Endothelial cell of umbilical vein (primary cell): ENCODE data around the gene ZNF669. TPM values are rescaled to one million over a fixed set of nuclear protein-coding genes. Genes with fewer than 3 reads are reported as not detected.
A peak's percentile ranks its signal among the peaks of the same experiment; 100 is the strongest.

ENCODE experiments used
- BruUV-seq: library from RNA; stranded (reverse); fragments of 400-500 nt; replicated peaks from 2 replicates; lab custom pipeline; 2021; lab: Mats Ljungman, UMichigan
- CTCF ChIA-PET: fragments of 300-600, 350-600 bp; sonication (Branson Sonifier 250); formaldehyde crosslinking; loops from one replicate; lab custom pipeline; 2021; ENCODE audit warnings: antibody characterized with exemption, inconsistent platforms; lab: Charles Lee
- POLR2A ChIA-PET: fragments of 300-600, 350-600 bp; sonication (Branson Sonifier 250); formaldehyde crosslinking; loops from one replicate; lab custom pipeline; 2021; ENCODE audit warnings: antibody characterized with exemption, inconsistent platforms; lab: Charles Lee
- DNase-seq: peaks from one replicate; pipeline ENCODE4 v3.0.0-alpha.2; 2011; ENCODE audit warnings: low read depth, low spot score
- FAIRE-seq: peaks from 2 replicates; lab custom pipeline; 2011; peaks lifted over from hg19 to GRCh38; lab: Jason Lieb, UNC
- H2AFZ ChIP-seq: 2 replicates; pipeline ENCODE4 v1.6.0; 2012; ENCODE audit warnings: low read depth, low read length, control low read depth, inconsistent platforms
- H3K27ac ChIP-seq: 2 replicates; pipeline ENCODE4 v1.5.1; 2011; ENCODE audit warnings: low read depth, mild to moderate bottlenecking, control low read depth, low read length, moderate library complexity; ENCODE audit not compliant: insufficient read depth
- H3K27me3 ChIP-seq, 2 experiments: 2 replicates each; pipeline versions ENCODE4 v1.6.0 to v1.6.1; 2011; ENCODE audit warnings: low read length in 2 of 2, mixed read lengths in 1 of 2; ENCODE audit not compliant: control insufficient read depth in 2 of 2, insufficient read depth in 2 of 2
- H3K36me3 ChIP-seq, 2 experiments: 2 replicates in 1 of 2; 3 replicates in 1 of 2; pipeline ENCODE4 v1.5.1; 2011; ENCODE audit warnings: low read length in 2 of 2, mild to moderate bottlenecking in 1 of 2, moderate library complexity in 1 of 2; ENCODE audit not compliant: control insufficient read depth in 2 of 2, insufficient read depth in 2 of 2; ENCODE audit errors: extremely low read depth in 1 of 2
- H3K4me1 ChIP-seq: 3 replicates; pipeline ENCODE4 v1.5.1; 2011; ENCODE audit warnings: mild to moderate bottlenecking, low read length; ENCODE audit not compliant: control insufficient read depth, insufficient read depth; ENCODE audit errors: extremely low read depth
- H3K4me2 ChIP-seq: 2 replicates; pipeline ENCODE4 v1.6.1; 2011; ENCODE audit warnings: low read length, control low read depth, mixed read lengths; ENCODE audit not compliant: insufficient read depth
- H3K4me3 ChIP-seq, 3 experiments: fragments of 200-600 bp in 1 of 3; sonication (generic), shearing (Covaris generic) in 1 of 3; replicated peaks in 1 of 3; 2 replicates each; pipeline ENCODE4 v1.5.1; 2011 to 2016; ENCODE audit warnings: control low read depth in 3 of 3, low read length in 3 of 3, mild to moderate bottlenecking in 2 of 3, inconsistent platforms in 1 of 3, low read depth in 1 of 3, moderate library complexity in 1 of 3; ENCODE audit not compliant: insufficient read depth in 1 of 3
- H3K79me2 ChIP-seq: 2 replicates; pipeline ENCODE4 v1.6.0; 2012; ENCODE audit warnings: low read length, inconsistent platforms; ENCODE audit not compliant: control insufficient read depth, insufficient read depth
- H3K9ac ChIP-seq: replicated peaks from 2 replicates; pipeline ENCODE3; 2011; ENCODE audit warnings: low read length, control low read depth; ENCODE audit not compliant: insufficient read depth; ENCODE audit errors: extremely low read depth
- H3K9me1 ChIP-seq: replicated peaks from 3 replicates; pipeline ENCODE4 v1.6.0; 2011; ENCODE audit warnings: mild to moderate bottlenecking, low read length; ENCODE audit not compliant: control insufficient read depth, insufficient read depth; ENCODE audit errors: extremely low read depth
- H3K9me3 ChIP-seq: replicated peaks from 2 replicates; pipeline ENCODE4 v1.5.1; 2012; ENCODE audit warnings: low read length, inconsistent platforms; ENCODE audit not compliant: control insufficient read depth, insufficient read depth
- H4K20me1 ChIP-seq: replicated peaks from 2 replicates; pipeline ENCODE3; 2011; ENCODE audit warnings: mild to moderate bottlenecking, low read length; ENCODE audit not compliant: control insufficient read depth, insufficient read depth; ENCODE audit errors: extremely low read depth
- FOS ChIP-seq: IDR thresholded peaks from 2 replicates; pipeline ENCODE4 v1.6.1; 2011; ENCODE audit warnings: mild to moderate bottlenecking, low read length, moderate library complexity, borderline replicate concordance; ENCODE audit not compliant: insufficient read depth
- GATA2 ChIP-seq: IDR thresholded peaks from 2 replicates; pipeline ENCODE4 v1.7.0; 2011; ENCODE audit warnings: low read depth, mild to moderate bottlenecking, moderate library complexity, mixed read lengths, low read length; ENCODE audit not compliant: insufficient read length, insufficient read depth
- JUN ChIP-seq: IDR thresholded peaks from 2 replicates; pipeline ENCODE4 v1.6.1; 2011; ENCODE audit warnings: borderline replicate concordance, low read depth; ENCODE audit not compliant: insufficient read length, insufficient read depth
- POLR2A ChIP-seq: IDR thresholded peaks from 2 replicates; pipeline ENCODE4 v1.6.1; 2012; ENCODE audit warnings: low read depth, mild to moderate bottlenecking, control low read depth, low read length
- dilution Hi-C: fragments of 300-500 bp; cut with MboI; formaldehyde crosslinking; loops from one replicate; pipeline ENCODE4 v1.15.0; 2019; ENCODE audit warnings: low sequenced_read_pairs; ENCODE audit not compliant: extremely low pct_ligation_motif_present
- intact Hi-C: fragments of 100-400 bp; cut with micrococcal nuclease; formaldehyde crosslinking; loops from one replicate; pipeline ENCODE4 v1.10.0; 2022
- polyA plus RNA-seq, 4 experiments: library from polyadenylated mRNA; depleted of rRNA in 3 of 4; stranded (reverse) in 3 of 4; unstranded in 1 of 4; fragments of >200 nt; gene quantifications; 2 replicates each; pipeline versions ENCODE4 v1.2.1 to v1.2.3, GENCODE V29; 2011 to 2012; ENCODE audit warnings: missing spikeins in 1 of 4
- total RNA-seq: library from RNA; stranded (reverse); gene quantifications from 2 replicates; pipeline ENCODE4 v1.2.3, GENCODE V29; 2021

The ZNF669 gene
- total and polyA plus RNA-seq, 2 donors (not counting 3 experiments of a cell fraction or from before 2014, with no cell fraction given), result 2.4 to 7.8 TPM

DNA sequence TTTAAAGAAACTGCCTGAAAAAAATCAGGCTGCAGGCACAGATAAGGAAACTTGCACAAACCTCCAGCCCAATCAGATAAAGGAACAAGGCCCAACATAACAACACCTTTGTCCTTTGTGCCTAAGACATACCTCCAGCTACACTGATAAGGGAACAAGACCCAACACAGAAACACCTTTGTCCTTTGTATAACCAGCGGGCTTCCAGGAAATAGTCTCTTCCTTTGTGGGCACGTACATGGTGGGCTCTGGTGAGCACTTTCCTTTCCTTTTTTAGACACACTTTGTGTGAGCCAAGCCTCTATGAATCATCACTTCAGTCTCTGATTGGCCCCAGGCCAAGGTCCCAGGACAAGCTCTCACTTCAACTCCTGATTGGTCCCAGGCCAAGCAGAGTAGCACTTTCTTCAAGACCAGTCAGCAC, 49.2 kb downstream of the ZNF669 start:
- no TSS peak for BruUV-seq
- Histone ChIP-seq H3K27me3 (no peaks in the 10 kb centered on the region), H3K4me3 (no peak overlapping the region), H3K4me1 (peaks cover 6% of the 10 kb centered on the region), H3K27ac (no peak overlapping the region), H3K9me1 (no peaks in the 10 kb centered on the region), H3K9ac (no peak overlapping the region), H4K20me1 (no peaks in the 10 kb centered on the region), H3K9me3 (no peaks in the 10 kb centered on the region), H3K4me2 (no peak overlapping the region), H3K36me3 (no peaks in the 10 kb centered on the region), H3K79me2 (peaks cover 17% of the 10 kb centered on the region), H2AFZ (no peak overlapping the region)
- FAIRE-seq, result no peak
- CTCF ChIA-PET, result interaction anchor here (1.1 kb wide), 1 partner anchor 10 kb away, joined by 3 read pairs; no protein-coding TSS in a partner anchor
- DNase-seq, result peak; percentile 71
- no peak for TF ChIP-seq POLR2A
- TF ChIP-seq FOS, result peak; percentile 40
- TF ChIP-seq JUN, result peak; percentile 33
- TF ChIP-seq GATA2, result peak; percentile 14
- POLR2A ChIA-PET, result no interaction called here
- dilution Hi-C loops (no loop called here), intact Hi-C loops (loop anchor here (5.0 kb wide), 1 partner anchor 47 kb away; the partner anchor contains the start of gene ZNF669)

Other genes with a start within 250 kb of the ZNF669 start
- 30.7 and 32.1 TPM in 2 replicates for gene AHCTF1, start 172.4 kb downstream of the ZNF669 start, total RNA-seq
- 3.5 and 5.5 TPM in 2 replicates for gene AHCTF1, start 172.4 kb downstream of the ZNF669 start, polyA plus RNA-seq
- gene ZNF695, start 96.3 kb downstream of the ZNF669 start, total RNA-seq, result 4.8 and 5.5 TPM in 2 replicates
- 1.6 and 2.0 TPM in 2 replicates for gene ZNF695, start 96.3 kb downstream of the ZNF669 start, polyA plus RNA-seq
- 5.1 and 5.2 TPM in 2 replicates for gene ZNF670, start 25.5 kb downstream of the ZNF669 start, total RNA-seq
- 0.72 and 1.3 TPM in 2 replicates for gene ZNF670, start 25.5 kb downstream of the ZNF669 start, polyA plus RNA-seq
- 20.3 and 25.6 TPM in 2 replicates for gene ZNF124, start 67.7 kb upstream of the ZNF669 start, total RNA-seq
- 2.8 and 3.5 TPM in 2 replicates for gene ZNF124, start 67.7 kb upstream of the ZNF669 start, polyA plus RNA-seq
- gene VN1R5, start 151.7 kb upstream of the ZNF669 start, total RNA-seq, result not detected in 2 replicates
- not detected in 2 replicates for gene VN1R5, start 151.7 kb upstream of the ZNF669 start, polyA plus RNA-seq
- gene ZNF496, start 227.5 kb upstream of the ZNF669 start, total RNA-seq, result 42.4 and 46.0 TPM in 2 replicates
- 22.4 and 23.6 TPM in 2 replicates for gene ZNF496, start 227.5 kb upstream of the ZNF669 start, polyA plus RNA-seq